Measurements from ENCODE around the gene STON1.
"Not testable (repeated sequence)": the region's sequence is repeated elsewhere in the genome, so short reads cannot be mapped to it uniquely, and the experiment has no call there.

Gene STON1

GRCh38 chr2:48528431-48528830, 1.5 kb upstream of the STON1 start:
- DNase-seq, result no peak

- no peak for DNase-seq
Measured at GRCh38 chr2:48529194-48529593, 760 bp upstream of the STON1 start.

- peak in 1 of 56 donors; percentile 30 for DNase-seq
Measured at GRCh38 chr2:48529676-48530032, 300 bp upstream of the STON1 start.

- DNase-seq, result peak in 12 of 56 donors; percentile 3 to 27 (median 10)
Measured at GRCh38 chr2:48531141-48531648, 1.2 kb downstream of the STON1 start.

GRCh38 chr2:48532174-48532573, 2.2 kb downstream of the STON1 start:
- DNase-seq, result no peak

- no peak for DNase-seq
Measured at GRCh38 chr2:48532824-48533223, 2.9 kb downstream of the STON1 start.

GRCh38 chr2:48534781-48535180, 4.8 kb downstream of the STON1 start:
- no peak for DNase-seq

- no peak for DNase-seq
Measured at GRCh38 chr2:48540237-48540935, 10.4 kb downstream of the STON1 start.

- no peak for DNase-seq
Measured at GRCh38 chr2:48541666-48542389, 11.9 kb downstream of the STON1 start.

GRCh38 chr2:48543895-48544294, 13.9 kb downstream of the STON1 start:
- no peak for DNase-seq

- DNase-seq, result no peak
Measured at GRCh38 chr2:48545244-48545643, 15.3 kb downstream of the STON1 start.

GRCh38 chr2:48548840-48549239, 18.9 kb downstream of the STON1 start:
- peak in 9 of 56 donors; percentile 6 to 53 (median 21) for DNase-seq

GRCh38 chr2:48549972-48550371, 20.0 kb downstream of the STON1 start:
- no peak for DNase-seq

- no peak for DNase-seq
Measured at GRCh38 chr2:48551548-48551947, 21.6 kb downstream of the STON1 start.

GRCh38 chr2:48555071-48555470, 25.1 kb downstream of the STON1 start:
- not testable (repeated sequence) for DNase-seq

GRCh38 chr2:48558456-48558855, 28.5 kb downstream of the STON1 start:
- no peak for DNase-seq

GRCh38 chr2:48560546-48561209, 30.7 kb downstream of the STON1 start:
- DNase-seq, result peak in 43 of 56 donors; percentile 4 to 71 (median 35)

- DNase-seq, result no peak
Measured at GRCh38 chr2:48562281-48562680, 32.3 kb downstream of the STON1 start.

GRCh38 chr2:48566592-48567310, 36.8 kb downstream of the STON1 start:
- DNase-seq, result peak in 9 of 56 donors; percentile 5 to 21 (median 9)

GRCh38 chr2:48567671-48568070, 37.7 kb downstream of the STON1 start:
- no peak for DNase-seq

GRCh38 chr2:48568547-48568946, 38.6 kb downstream of the STON1 start:
- no peak for DNase-seq

GRCh38 chr2:48569433-48569832, 39.5 kb downstream of the STON1 start:
- no peak for DNase-seq

Measured in amygdala (tissue), 56 donors.